ENCODE results near the gene ARID3A. TPM values are rescaled to one million over a fixed set of nuclear protein-coding genes. Genes with fewer than 3 reads are reported as not detected.

ARID3A gene
- total and polyA plus RNA-seq, 2 of the 8 experiments (the other 6 are each of a cell fraction or from before 2014, with no cell fraction given) = 40.5 to 77.4 TPM

DNA sequence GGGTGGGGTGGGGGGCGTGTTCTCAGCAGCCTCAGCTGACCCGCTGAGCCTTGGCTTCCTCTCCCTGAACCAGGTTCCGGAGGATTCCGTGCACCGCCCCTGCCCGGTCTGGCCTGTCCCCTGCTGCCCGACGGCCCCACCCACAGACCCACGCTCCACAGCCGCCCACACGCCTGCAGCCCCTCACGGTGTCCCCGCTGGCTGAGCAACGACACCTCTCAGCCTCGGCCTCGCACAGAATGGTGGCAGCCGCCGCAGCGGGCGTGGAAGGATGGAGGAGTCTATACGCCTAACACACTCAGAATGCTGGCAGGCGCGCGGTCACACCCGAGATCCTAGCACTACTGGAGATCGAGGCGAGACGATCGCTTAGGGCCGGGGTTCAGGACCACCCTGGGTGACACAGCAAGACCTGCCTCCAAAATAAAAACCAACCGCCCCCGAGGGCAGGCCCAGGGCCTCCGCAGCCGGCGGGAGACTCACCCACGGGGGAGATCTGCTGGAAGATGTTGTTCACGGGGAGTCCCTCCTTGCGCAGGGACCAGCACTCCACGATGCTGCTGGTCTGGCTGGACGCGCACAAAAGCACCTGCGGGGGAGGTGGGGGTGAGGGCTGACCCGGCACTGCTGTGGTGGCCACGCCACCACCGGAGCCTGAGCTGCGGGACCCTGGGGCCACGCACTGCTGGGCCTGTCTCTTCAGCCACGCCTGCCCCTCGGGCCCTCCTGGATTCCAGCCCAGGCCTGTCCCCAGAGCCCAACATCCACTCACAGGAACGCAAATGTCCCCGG, 41.2 kb upstream of the ARID3A start:
- Histone ChIP-seq H2BK5ac (ENCODE audit: low read depth, low read length) (no peak overlapping the region), H3K4me2 (ENCODE audit: insufficient read depth in 1 of 2, low read depth in 2 of 2, low read length in 2 of 2) (no peak overlapping the region), H3K9me3 (ENCODE audit: insufficient read depth in 2 of 2, low read depth in 1 of 2, low read length in 1 of 2) (no peaks in the 10 kb centered on the region), H2BK15ac (ENCODE audit: low read length) (no peak overlapping the region), H3K18ac (ENCODE audit: extremely low read depth, low read length) (no peak overlapping the region), H3K4me3 (ENCODE audit: extremely low read depth in 1 of 4, insufficient read depth in 2 of 4, low read depth in 3 of 4, low read length in 4 of 4) (no peak overlapping the region), H4K20me1 (replicated peaks in 1 of 2; ENCODE audit: control insufficient read depth in 1 of 2, insufficient read depth in 2 of 2, low read length in 2 of 2) (peaks cover 5 to 10% of the 10 kb centered on the region in 2 experiments), H3K79me1 (ENCODE audit: low read depth, low read length) (no peaks in the 10 kb centered on the region), H3K9ac (replicated peaks in 1 of 4; ENCODE audit: extremely low read depth in 1 of 4, low read depth in 3 of 4, low read length in 3 of 4) (no peak overlapping the region), H3K56ac (replicated peaks; ENCODE audit: insufficient read length, low read depth, low read length) (no peak overlapping the region), H2BK120ac (replicated peaks; ENCODE audit: low read depth, low read length) (no peak overlapping the region), H3K4ac (replicated peaks; ENCODE audit: insufficient read length, low read depth, low read length) (no peak overlapping the region), H4K91ac (replicated peaks; ENCODE audit: insufficient read length, low read length) (no peak overlapping the region), H2BK20ac (ENCODE audit: low read length) (no peak overlapping the region), H3K23ac (ENCODE audit: insufficient read length) (no peak overlapping the region), H3K79me2 (ENCODE audit: control insufficient read depth in 1 of 2, insufficient read depth in 2 of 2, low read length in 2 of 2) (no peaks in the 10 kb centered on the region), H3K36me3 (ENCODE audit: control insufficient read depth in 2 of 4, insufficient read depth in 4 of 4, low read length in 3 of 4) (peaks cover 0 to 27% (median 8%) of the 10 kb centered on the region in 4 experiments; a peak in 4 of 8 replicates), H2AK5ac (ENCODE audit: low read depth, low read length) (no peak overlapping the region), H4K5ac (ENCODE audit: insufficient read length, low read depth, low read length) (no peak overlapping the region), H3K27me3 (replicated peaks in 1 of 4; ENCODE audit: control insufficient read depth in 3 of 4, extremely low read depth in 1 of 4, insufficient read depth in 3 of 4, low read length in 3 of 4) (no peaks in the 10 kb centered on the region), H3K23me2 (ENCODE audit: low read depth, low read length) (no peaks in the 10 kb centered on the region), H2BK12ac (ENCODE audit: low read depth, low read length) (no peak overlapping the region), H3K14ac (ENCODE audit: insufficient read length) (no peak overlapping the region), H3K27ac (ENCODE audit: low read depth, low read length) (no peak overlapping the region), H4K8ac (ENCODE audit: extremely low read depth, insufficient read depth, low read length) (no peak overlapping the region), H2AFZ (ENCODE audit: low read length) (no peak overlapping the region), H3K4me1 (replicated peaks in 1 of 4; ENCODE audit: control insufficient read depth in 3 of 4, insufficient read depth in 4 of 4, low read length in 3 of 4) (no peaks in the 10 kb centered on the region)
- ChIA-PET CTCF (ENCODE audit: partially characterized antibody) (no interaction called here), POLR2A (ENCODE audit: partially characterized antibody) (no interaction called here)
- WGBS, 2 experiments (ENCODE audit: extremely low coverage in 1 of 2, insufficient coverage in 1 of 2, insufficient read length in 1 of 2, insufficient replicate concordance in 2 of 2, low coverage in 1 of 2, low lambda C conversion rate in 2 of 2, missing lambda C conversion rate in 1 of 2) = 91% methylated on average over 41 of the region's 51 CpGs; no CpG with 5 or more reads in 1 of the 2 experiments
- no peak for DNase-seq (ENCODE audit: low read depth in 1 of 2, low spot score in 2 of 2)
- no peak for FAIRE-seq
- TF ChIP-seq TCF12 (IDR thresholded peaks at IDR 0.05; ENCODE audit: low read depth, low read length) (no peak), CHD2 (IDR thresholded peaks at IDR 0.05; ENCODE audit: low read length) (no peak), SAP30 (IDR thresholded peaks at IDR 0.05; ENCODE audit: insufficient read depth, insufficient replicate concordance, low read length) (no peak), KDM5A (IDR thresholded peaks at IDR 0.05; ENCODE audit: low read length) (no peak), POU5F1 (IDR thresholded peaks at IDR 0.05; ENCODE audit: low read depth, low read length) (no peak), JUND (IDR thresholded peaks at IDR 0.05; ENCODE audit: low read length) (no peak), KDM1A (IDR thresholded peaks at IDR 0.05; ENCODE audit: borderline replicate concordance, low read length) (no peak)
- TF ChIP-seq, protein P1, sequence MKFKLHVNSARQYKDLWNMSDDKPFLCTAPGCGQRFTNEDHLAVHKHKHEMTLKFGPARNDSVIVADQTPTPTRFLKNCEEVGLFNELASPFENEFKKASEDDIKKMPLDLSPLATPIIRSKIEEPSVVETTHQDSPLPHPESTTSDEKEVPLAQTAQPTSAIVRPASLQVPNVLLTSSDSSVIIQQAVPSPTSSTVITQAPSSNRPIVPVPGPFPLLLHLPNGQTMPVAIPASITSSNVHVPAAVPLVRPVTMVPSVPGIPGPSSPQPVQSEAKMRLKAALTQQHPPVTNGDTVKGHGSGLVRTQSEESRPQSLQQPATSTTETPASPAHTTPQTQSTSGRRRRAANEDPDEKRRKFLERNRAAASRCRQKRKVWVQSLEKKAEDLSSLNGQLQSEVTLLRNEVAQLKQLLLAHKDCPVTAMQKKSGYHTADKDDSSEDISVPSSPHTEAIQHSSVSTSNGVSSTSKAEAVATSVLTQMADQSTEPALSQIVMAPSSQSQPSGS (IDR thresholded peaks at IDR 0.05; ENCODE audit: low read length) = no peak
- TF ChIP-seq, protein P2, sequence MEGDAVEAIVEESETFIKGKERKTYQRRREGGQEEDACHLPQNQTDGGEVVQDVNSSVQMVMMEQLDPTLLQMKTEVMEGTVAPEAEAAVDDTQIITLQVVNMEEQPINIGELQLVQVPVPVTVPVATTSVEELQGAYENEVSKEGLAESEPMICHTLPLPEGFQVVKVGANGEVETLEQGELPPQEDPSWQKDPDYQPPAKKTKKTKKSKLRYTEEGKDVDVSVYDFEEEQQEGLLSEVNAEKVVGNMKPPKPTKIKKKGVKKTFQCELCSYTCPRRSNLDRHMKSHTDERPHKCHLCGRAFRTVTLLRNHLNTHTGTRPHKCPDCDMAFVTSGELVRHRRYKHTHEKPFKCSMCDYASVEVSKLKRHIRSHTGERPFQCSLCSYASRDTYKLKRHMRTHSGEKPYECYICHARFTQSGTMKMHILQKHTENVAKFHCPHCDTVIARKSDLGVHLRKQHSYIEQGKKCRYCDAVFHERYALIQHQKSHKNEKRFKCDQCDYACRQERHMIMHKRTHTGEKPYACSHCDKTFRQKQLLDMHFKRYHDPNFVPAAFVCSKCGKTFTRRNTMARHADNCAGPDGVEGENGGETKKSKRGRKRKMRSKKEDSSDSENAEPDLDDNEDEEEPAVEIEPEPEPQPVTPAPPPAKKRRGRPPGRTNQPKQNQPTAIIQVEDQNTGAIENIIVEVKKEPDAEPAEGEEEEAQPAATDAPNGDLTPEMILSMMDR (IDR thresholded peaks at IDR 0.05; ENCODE audit: control extremely low read depth in 1 of 3, insufficient read depth in 1 of 3, low read depth in 1 of 3, low read length in 3 of 3) = no peak
